Fibroblast of peridontal ligament (primary cell): Measurements from ENCODE around the gene EML5.
A peak's percentile ranks its signal among the peaks of the same experiment; 100 is the strongest.

Source experiments
- DNase-seq: peaks from one replicate; pipeline ENCODE4 v3.0.0-alpha.2; 2010; ENCODE audit errors: extremely low read depth

The EML5 gene

DNA sequence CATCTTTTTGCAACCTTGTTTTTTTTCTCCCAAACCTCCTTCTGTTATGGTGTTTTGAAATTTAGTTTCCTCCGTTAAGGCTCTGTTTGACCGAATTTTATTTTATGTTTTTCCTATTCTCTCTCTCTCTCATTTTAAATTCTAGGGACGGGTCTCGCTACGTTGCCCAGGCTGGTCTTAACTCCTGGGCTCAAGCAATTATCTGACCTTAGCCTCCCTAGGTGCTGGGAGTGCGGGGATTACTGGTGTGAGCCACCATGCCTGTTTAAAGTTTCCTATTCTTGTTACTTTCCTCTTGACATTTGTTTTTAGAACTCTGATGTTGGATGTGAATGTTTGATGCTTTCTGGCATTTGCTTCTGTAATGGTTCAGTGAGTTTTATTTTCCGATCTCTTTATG is 228.9 kb downstream of the EML5 start:
- DNase-seq = no peak

DNA sequence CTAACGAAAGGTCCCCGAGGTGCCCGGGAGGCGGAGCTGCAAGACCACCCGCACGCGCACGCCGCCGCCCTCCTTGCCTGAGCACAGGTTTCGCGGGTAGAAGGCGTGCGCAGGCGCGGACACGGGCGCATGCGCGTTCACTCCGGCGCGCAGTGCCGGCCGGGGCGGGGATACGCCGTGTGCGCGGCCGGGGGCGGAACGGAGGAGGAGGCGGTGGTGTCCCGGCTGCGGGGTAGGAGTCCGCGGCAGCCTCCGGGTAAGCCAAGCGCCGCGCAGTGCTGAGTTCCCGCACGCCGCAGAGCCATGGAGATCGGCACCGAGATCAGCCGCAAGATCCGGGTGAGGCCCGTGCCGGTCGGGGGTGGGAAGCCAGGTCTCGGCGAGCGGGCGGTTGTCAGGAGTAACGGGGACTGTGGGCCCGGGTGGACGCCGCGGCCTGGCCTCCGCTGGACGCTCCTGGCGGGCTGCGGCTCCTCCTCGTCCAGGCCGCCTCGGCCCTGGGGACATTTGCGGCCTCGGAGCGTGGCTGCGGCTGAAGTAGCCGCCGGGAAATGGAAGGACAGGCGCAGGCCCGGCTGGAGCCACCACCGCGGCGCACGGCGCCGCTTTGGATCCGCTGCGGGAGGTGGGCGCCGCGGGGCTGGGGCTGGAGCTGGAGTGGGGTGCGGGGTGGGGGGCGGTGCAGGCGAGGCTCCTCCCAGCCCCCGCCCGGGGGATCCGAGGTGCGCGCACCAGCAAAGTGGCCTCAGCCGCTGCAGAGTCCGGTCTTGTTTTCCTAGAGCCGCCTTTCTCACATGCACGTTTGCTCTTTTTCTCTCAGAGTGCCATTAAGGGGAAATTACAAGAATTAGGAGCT is 229.7 kb downstream of the EML5 start, which contains the start of gene ZC3H14:
Gene ZC3H14, plus strand, starts transcription at position 207 of the 856 bp plus-strand sequence. Its CDS starts 97 bp downstream, at position 304.
- peak; percentile 75 for DNase-seq

DNA sequence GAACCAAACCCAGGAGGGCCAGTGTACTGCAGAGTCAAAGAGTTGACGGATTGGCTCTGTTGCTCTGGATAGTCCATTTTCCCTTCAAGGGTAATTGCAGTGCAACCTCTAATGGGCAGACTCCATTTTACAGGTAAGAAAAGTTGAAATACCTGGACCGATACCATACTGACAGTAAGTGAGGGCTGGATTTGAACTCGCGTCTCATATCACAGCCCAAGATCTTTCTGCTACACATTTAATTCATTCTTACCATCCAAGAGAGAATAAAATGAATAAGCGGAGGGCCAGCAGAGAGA is 230.3 kb downstream of the EML5 start:
- no peak for DNase-seq
